ENCODE data around the gene TIMM23B.
"Not testable (repeated sequence)": the region's sequence is repeated elsewhere in the genome, so short reads cannot be mapped to it uniquely, and the experiment has no call there.

The TIMM23B gene

DNA sequence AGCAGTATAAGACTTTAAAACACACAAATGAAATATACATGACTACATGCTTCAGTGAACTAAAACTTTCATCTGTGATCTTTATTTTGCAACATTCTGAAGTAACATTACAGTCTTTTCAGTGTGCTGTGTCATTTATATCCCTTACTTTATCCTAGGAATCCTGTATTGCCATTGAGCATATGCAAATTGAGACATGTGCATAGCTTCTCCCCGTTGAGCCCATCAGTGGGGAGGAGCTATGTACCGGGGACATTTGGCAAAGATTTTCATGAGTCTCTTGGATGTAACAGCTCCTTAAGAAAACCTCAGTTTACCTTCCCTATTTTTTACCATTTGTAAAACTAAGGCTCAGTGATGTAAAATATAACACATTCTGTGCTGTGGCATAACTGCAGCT is 29.6 kb downstream of the TIMM23B start:
- not testable (repeated sequence) for FAIRE-seq; DNase-seq (ENCODE audit: insufficient read length, low spot score)

DNA sequence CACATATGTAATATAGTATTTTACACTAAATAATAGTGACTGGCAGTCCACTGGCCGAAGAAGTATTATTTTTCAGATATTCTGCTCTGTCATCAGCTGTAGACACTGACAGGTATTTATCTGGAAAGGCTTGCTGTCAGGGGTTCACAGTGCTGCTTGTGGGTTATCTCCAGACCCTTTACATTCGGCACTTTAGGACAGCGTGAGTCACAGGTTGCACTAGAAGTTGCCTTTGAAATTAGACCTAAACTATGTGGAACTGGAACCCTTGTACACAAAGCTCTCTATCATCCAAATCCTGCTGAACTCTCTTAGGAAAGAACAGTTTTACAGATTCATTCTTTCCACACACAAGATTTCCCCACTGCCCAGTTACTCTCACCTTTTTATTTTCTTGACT is 30.2 kb downstream of the TIMM23B start:
- FAIRE-seq; DNase-seq (ENCODE audit: insufficient read length, low spot score): not testable (repeated sequence)

DNA sequence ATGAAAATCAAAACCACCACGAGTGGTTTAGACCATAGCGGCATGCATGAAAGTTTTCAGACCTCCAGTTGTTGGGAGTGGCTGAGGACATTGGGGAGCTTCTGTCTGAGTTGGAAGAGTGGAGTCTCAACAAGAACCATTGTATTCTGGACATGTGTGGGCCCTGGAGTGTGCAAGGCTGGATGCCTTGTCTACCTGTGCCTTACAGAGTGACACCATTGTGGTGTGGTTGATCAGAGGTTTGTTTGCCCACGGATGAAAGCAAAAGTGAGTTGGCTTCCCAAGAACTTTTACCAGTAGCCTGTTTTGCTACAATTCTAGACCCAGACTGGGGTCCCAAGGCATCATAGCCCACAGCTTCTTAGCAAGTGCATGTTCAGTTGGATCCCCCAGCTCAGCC is 35.9 kb downstream of the TIMM23B start:
- FAIRE-seq: not testable (repeated sequence)

DNA sequence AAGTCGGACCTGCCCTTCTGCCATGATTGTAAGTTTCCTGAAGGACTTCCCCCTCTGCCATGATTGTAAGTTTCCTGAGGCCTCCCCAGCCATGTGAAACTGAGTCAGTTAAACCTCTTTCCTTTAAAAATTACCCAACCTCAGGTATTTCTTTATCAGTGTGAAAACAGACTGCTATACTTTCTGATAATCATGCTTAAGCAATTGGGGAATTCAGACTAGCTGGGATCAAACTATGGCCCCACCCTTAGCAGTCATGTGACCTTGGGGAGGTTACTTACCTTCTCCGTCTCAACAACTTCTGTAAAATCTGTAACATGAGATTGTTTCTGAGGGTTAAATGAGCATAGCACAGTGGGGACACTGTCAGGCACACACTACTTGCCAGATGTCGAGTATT is 45.4 kb downstream of the TIMM23B start:
- not testable (repeated sequence) for DNase-seq (ENCODE audit: insufficient read length, low spot score); FAIRE-seq

More for the DNA sequence above, 35.9 kb downstream of the TIMM23B start:
- DNase-seq (ENCODE audit: insufficient read length, low spot score): not testable (repeated sequence)

DNA sequence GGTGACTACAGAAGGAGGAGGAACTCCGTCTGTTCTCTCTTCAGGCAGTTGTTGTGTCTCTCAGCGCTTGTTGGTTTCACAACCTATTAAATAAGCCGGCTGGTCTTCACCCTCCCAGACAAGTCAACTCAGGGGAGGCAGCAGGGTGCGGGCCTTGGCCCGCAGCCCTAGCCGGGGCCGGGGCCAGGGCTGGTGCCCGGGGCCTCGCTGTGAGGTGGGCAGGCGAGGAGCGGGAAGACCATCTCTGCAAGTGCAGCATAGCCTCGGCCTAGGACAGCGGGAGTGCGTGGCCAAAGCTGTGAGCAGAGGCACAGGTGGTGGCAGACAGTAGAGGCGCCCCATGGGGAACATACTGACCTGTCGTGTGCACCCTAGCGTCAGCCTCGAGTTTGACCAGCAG is 46.5 kb downstream of the TIMM23B start, which contains the start of gene AGAP6:
AGAP6 (plus strand) TSS at position 31 of the 400 bp plus-strand sequence; CDS start at position 341, 310 bp downstream.
- not testable (repeated sequence) for FAIRE-seq; DNase-seq (ENCODE audit: insufficient read length, low spot score)

DNA sequence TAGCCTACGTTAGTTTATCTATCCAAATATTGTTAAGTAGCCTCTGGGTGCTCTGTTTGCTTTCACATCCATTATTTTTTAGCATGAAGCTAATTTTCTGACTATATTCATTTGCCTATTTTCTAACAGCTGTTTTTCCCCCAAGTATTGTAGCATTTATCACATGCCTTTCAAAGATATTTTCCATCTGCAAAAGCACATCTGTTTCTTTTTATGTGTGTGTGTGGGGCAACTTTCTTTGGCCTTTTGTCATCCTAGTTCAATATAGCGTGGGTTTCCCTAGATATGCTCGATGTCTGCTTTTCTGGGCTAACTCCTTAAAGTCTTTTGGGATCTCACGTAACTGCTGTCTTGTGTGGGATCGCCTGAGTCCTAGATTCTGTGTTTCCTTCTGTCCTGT is 53.5 kb downstream of the TIMM23B start:
- DNase-seq (ENCODE audit: insufficient read length, low spot score); FAIRE-seq: not testable (repeated sequence)

DNA sequence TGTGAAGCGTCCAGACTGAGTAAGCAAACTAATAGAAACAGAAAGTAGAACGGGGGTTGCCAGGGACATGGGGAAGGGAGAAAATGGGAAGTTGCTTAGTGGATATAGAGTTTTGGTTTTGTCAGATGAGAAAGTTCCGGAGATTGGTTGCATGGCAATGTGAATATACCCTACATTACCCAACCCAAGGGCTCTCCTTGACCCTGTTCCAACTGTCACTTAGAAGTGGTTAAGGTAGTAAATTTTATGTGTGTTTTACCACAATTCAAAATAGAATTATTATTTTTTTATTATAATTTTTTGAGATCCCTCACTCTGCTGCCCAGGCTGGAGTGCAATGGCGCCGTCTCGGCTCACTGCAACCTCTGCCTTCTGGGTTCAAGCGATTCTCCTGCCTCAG is 72.2 kb downstream of the TIMM23B start:
- not testable (repeated sequence) for FAIRE-seq

DNA sequence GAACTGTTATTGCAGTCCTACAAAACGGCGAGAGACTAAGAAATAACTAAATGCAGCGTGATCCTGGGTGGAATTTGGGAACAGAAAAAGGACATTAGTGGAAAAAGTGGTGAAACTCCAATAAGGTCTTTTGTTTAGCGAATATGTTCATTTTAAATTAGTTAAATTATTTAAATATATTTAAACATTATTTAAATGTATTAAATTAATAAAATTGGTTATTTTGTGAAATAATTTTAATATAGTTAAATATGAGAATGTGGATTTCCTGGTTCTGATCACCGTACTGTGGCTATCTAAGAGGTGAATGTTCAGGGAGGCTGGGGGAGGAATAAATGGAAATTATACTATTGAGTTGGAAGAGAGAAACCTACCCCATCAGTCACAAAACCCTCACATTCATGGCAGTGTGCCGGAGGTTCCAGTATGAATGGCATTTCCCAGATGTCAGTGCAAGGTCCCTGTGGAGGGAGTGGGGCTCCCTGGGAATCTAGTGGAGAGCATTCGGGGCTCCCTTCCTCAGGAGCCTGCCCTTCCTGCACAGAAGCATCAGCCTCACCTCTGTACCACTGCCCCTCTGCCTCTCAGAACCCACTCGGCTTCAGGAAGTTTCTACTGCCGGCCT is 73.9 kb downstream of the TIMM23B start:
- DNase-seq (ENCODE audit: insufficient read length, low spot score); FAIRE-seq: not testable (repeated sequence)

More for the DNA sequence above, 72.2 kb downstream of the TIMM23B start:
- not testable (repeated sequence) for DNase-seq (ENCODE audit: insufficient read length, low spot score)

DNA sequence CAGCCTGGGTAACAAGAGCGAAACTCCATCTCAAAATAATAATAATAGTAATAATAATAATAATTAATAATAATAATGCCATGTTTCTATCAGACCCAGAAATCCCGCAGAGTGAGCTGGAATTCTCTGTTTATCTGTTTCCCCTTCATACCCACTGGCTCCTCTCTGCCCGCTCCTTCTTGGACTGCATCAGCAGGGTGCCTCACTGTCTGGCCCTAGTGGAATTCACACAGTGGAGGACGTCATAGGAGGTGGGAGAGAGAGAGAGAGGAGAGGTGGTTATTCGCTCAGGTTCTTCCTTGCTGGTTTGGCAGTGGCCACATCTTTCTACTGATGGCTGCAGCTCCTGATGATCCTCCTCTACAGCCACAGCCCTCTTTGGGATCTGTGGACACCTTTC is 75.1 kb downstream of the TIMM23B start:
- not testable (repeated sequence) for FAIRE-seq; DNase-seq (ENCODE audit: insufficient read length, low spot score)

DNA sequence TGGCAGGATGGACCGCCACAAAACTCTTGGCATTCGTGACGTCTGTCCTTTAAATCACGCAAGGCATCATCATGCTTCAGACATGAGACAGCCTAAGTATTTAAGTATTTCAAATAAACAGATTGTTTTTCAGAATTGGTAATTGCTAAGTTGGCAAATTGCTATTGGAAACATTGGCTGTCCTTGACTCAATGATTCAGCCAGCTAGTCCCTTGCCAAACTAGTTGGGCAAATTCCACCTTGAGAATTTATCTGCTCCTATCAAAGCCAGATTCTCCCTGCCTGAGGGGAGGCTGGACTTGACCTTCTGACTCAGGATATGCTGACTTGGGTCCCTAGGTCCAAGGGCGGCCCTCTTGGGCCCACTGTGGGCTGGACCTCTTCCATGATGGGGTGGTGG is 75.8 kb downstream of the TIMM23B start:
- FAIRE-seq; DNase-seq (ENCODE audit: insufficient read length, low spot score): not testable (repeated sequence)

DNA sequence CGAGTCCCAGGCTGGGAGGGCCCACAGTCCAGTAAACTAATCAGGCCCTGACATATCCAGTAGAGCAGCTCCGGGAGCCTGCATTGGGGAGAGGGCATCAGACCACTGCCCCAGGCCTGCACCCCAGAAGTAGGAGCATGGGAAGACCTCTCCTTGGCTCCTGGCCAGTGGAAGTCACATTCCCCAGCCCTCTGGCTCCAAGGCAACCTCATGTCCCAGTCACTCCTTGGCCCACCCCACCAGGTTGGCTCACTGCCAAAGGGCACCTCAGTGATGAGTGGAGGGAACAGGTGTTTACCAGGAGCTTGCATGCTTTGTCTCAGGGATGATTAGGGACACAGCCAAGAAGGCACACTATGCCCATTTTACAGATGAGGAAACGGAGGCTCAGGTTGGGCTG is 77.4 kb downstream of the TIMM23B start:
- DNase-seq (ENCODE audit: insufficient read length, low spot score); FAIRE-seq: not testable (repeated sequence)

DNA sequence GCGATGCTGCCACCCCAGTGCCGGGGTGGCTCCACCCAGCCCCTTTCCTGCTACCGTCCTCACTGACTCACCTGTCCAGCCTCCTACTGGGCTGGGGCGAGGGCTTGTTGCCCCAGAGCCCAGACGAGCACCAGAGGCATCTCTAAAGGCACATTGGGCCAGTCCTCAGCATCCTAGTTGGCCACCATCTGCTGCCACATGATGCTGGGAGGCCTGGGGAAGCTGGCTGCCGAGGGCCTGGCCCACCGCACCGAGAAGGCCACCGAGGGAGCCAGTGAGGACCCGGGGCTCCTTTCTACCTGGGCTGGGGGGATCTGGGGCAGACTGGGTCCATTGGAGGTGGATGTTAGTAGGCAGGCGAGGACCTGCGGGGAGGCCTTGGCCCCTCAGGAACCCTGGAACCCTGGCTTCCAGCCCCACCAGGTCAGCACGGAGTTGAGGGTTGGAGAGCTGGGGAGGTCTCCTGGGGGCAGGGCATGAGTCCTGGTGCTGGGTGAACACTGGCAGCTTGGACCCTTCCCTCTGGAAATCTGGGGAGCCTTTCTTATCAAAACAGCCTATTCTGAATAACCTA is 78.7 kb downstream of the TIMM23B start:
- not testable (repeated sequence) for DNase-seq (ENCODE audit: insufficient read length, low spot score); FAIRE-seq

DNA sequence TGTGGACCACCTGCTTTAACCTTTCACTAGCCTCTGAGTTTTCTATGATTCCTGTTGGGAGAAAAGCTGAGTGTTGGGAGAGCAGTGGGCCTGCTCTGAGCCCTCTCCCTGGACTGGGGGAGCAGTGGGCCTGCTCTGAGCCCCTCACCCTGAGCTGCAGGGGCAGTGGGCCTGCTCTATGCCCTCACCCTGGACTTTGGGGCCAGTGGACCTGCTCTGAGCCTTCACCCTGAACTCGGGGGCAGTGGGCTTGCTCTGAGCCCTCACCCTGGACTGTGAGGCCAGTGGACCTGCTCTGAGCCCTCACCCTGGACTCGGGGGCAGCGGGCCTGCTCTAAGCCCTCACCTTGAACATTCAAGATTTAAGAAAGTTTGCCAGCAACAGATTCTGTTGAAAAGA is 79.8 kb downstream of the TIMM23B start:
- DNase-seq (ENCODE audit: insufficient read length, low spot score) (no peak), FAIRE-seq (no peak)
- TF ChIP-seq, protein P1, sequence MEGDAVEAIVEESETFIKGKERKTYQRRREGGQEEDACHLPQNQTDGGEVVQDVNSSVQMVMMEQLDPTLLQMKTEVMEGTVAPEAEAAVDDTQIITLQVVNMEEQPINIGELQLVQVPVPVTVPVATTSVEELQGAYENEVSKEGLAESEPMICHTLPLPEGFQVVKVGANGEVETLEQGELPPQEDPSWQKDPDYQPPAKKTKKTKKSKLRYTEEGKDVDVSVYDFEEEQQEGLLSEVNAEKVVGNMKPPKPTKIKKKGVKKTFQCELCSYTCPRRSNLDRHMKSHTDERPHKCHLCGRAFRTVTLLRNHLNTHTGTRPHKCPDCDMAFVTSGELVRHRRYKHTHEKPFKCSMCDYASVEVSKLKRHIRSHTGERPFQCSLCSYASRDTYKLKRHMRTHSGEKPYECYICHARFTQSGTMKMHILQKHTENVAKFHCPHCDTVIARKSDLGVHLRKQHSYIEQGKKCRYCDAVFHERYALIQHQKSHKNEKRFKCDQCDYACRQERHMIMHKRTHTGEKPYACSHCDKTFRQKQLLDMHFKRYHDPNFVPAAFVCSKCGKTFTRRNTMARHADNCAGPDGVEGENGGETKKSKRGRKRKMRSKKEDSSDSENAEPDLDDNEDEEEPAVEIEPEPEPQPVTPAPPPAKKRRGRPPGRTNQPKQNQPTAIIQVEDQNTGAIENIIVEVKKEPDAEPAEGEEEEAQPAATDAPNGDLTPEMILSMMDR (IDR thresholded peaks at IDR 0.05; ENCODE audit: insufficient read depth, missing control alignments): no peak

Measured in D721Med (cell line).